ENCODE measurements around the gene SLC35F1.

- TF ChIP-seq CTCF (conservative IDR thresholded peaks at IDR 0.05): no peak
- TF ChIP-seq EZH2 (IDR thresholded peaks at IDR 0.05; ENCODE audit: low read depth): no peak
Observed at GRCh38 chr6:118295336-118295735, 388.3 kb downstream of the SLC35F1 start.

Data from PC-9 (cell line).